Dendritic cell treated with granulocyte-macrophage colony-stimulating factor and Interleukin-4, amounts not matched to agents 40 ng/mL and 50 ng/mL, for 4 days (primary cell): Measurements from ENCODE around the gene PCNT.

ENCODE experiments used
- H3K27ac Mint-ChIP-seq: one replicate; pipeline ENCODE4 v1.8.0; 2022; ENCODE audit warnings: mild to moderate bottlenecking, mixed read lengths
- H3K27me3 Mint-ChIP-seq: one replicate; pipeline ENCODE4 v1.8.0; 2022; ENCODE audit warnings: mild to moderate bottlenecking, mixed read lengths
- H3K36me3 Mint-ChIP-seq: one replicate; pipeline ENCODE4 v1.8.0; 2022; ENCODE audit warnings: low read depth, mixed read lengths
- H3K4me1 Mint-ChIP-seq: one replicate; pipeline ENCODE4 v1.8.0; 2022; ENCODE audit warnings: low read depth, mixed read lengths
- H3K4me3 Mint-ChIP-seq: one replicate; pipeline ENCODE4 v1.8.0; 2022; ENCODE audit warnings: mild to moderate bottlenecking, moderate library complexity, mixed read lengths
- H3K9me3 Mint-ChIP-seq: one replicate; pipeline ENCODE4 v1.8.0; 2022; ENCODE audit warnings: mixed read lengths
- intact Hi-C: fragments of 100-400 bp; cut with micrococcal nuclease; formaldehyde crosslinking; loops from one replicate; pipeline ENCODE4 v1.15.0; 2022

The PCNT gene

DNA sequence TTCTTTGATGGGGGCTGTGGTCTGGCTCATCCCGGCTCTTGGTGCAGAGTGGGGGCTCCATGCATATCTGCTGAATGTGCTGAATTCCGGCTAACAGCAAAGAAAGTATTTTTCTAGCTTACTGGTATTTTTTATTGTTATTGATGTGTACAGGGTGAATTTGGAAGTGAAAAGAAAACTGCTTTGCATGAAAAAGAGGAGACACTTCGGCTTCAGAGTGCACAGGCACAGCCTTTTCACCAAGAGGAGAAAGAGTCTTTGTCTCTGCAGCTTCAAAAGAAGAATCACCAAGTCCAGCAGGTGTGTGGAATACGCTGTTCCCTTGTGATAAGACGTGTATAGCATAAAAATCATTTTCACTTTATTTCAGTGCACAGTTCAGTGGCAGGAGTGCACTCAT is 57.6 kb downstream of the PCNT start:
- peaks cover 48% of the 10 kb centered on the region for H3K9me3 Mint-ChIP-seq
- H3K4me3 Mint-ChIP-seq = no peak overlapping the region
- no peaks in the 10 kb centered on the region for H3K4me1 Mint-ChIP-seq
- peaks cover 92% of the 10 kb centered on the region for H3K36me3 Mint-ChIP-seq
- no peak overlapping the region for H3K27ac Mint-ChIP-seq
- no peaks in the 10 kb centered on the region for H3K27me3 Mint-ChIP-seq
- intact Hi-C loops = no loop called here

DNA sequence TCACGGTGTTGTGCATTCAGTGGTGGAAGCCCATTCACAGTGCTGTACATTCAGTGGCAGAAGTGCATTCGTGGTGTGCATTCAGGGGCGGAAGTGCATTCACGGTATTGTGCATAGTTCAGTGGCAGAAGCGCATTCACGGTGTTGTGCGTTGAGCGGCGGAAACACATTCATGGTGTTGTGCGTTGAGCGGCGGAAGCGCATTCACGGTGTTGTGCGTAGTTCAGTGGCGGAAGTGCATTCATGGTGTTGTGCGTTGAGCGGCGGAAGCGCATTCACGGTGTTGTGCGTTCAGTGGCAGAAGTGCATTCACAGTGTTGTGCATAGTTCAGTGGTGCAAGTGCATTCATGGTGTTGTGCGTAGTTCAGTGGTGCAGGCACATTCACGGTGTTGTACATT is 60.6 kb downstream of the PCNT start:
- Mint-ChIP-seq H3K4me3 (no peak overlapping the region), H3K4me1 (no peaks in the 10 kb centered on the region), H3K27ac (no peak overlapping the region), H3K9me3 (peaks cover 42% of the 10 kb centered on the region), H3K27me3 (no peaks in the 10 kb centered on the region), H3K36me3 (peaks cover 93% of the 10 kb centered on the region)
- intact Hi-C loops = no loop called here

DNA sequence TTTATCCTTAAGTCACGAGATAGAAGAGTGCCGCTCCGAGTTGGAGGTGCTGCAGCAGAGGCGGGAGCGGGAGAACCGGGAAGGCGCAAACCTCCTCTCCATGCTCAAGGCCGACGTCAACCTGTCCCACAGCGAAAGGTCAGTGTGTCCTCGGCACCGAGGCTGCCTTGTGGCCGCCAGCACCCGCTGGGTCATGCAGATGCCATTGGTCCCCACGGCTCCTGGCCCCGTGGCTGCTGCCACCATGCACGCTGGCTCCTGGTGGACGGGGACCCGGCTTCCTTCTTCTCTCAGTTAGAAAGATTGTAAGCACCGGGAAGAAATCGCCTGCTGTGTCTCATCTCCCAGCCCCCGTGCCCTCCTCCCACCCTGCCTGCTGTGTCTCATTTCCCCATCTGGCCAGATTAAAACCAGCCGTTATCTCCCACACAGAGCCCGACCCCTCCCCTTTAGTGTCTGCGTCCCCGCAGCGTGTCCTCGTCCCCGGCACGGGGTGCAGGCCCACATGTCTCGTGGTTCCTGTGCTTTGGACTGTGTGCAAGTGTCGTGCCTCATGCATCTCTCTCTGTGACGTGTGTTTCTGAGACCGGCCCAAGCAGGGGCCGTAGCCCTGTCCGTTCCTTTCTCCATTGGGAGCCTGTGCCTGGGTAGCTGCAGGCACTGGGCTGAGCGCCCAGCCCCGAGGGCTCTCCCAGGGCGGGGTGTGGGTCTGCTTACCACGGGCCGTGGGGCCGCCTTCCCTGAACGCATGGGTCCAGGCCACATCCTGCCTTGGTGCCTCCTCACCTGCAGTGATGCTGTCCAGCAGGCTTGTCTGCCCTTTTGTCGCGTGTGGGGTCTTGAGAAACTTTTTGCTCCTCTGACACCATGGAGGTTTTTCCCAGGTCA is 62.1 kb downstream of the PCNT start:
- Mint-ChIP-seq H3K4me3 (no peak overlapping the region), H3K27ac (no peak overlapping the region), H3K9me3 (peaks cover 36% of the 10 kb centered on the region), H3K4me1 (no peaks in the 10 kb centered on the region), H3K36me3 (peaks cover 100% of the 10 kb centered on the region), H3K27me3 (no peaks in the 10 kb centered on the region)
- intact Hi-C loops = no loop called here

DNA sequence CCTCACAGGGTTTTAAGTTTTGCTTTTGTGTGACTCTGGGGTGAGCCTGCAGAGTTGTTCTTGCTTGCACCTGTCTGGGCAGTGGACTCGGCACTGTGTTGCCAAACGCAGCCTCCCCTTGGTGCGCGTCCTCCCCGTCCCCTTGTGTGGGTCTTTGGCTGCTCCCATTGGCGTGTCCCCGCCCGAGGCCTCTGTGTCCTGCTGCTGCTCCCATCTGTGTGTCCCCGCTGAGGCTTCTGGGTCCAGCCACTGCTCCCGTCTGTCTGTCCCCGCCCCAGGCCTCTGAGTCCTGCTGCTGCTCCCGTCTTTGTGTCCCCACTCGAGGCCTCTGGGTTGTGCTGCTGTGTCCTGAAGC is 62.8 kb downstream of the PCNT start:
- peaks cover 30% of the 10 kb centered on the region for H3K9me3 Mint-ChIP-seq
- no peaks in the 10 kb centered on the region for H3K27me3 Mint-ChIP-seq
- H3K36me3 Mint-ChIP-seq = peaks cover 100% of the 10 kb centered on the region
- intact Hi-C loops = no loop called here
- H3K27ac Mint-ChIP-seq = no peak overlapping the region
- no peaks in the 10 kb centered on the region for H3K4me1 Mint-ChIP-seq
- no peak overlapping the region for H3K4me3 Mint-ChIP-seq

DNA sequence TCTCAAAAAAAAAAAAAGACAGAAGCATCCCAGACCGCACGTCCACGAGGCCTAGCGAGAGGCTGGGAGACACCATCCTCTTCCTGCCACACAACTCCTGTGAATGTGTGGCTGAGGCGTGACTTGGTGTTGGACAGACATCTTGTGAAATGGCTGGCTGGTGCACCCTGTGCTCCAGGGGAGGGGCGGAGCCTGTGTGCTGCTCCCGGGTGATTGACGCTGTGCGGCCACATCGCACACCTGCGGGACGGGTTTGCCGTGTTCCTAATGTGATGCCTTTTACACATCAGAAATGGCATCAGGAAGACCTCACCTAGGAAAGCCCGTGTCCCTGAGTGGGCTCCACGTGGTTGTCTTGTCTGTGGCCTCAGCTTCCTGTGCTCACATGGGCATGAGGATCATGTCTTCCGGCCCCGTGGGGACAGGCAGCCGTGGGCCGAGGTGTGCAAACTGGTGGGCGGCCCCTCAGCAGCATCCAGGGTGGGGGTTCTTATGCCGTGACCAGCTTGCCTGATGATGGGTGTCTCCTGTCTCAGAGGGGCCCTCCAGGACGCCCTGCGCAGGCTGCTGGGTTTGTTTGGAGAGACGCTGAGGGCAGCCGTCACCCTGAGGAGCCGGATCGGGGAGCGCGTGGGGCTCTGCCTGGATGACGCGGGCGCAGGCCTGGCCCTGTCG is 64.4 kb downstream of the PCNT start:
- H3K27ac Mint-ChIP-seq = no peak overlapping the region
- H3K27me3 Mint-ChIP-seq = no peaks in the 10 kb centered on the region
- H3K36me3 Mint-ChIP-seq = peaks cover 100% of the 10 kb centered on the region

DNA sequence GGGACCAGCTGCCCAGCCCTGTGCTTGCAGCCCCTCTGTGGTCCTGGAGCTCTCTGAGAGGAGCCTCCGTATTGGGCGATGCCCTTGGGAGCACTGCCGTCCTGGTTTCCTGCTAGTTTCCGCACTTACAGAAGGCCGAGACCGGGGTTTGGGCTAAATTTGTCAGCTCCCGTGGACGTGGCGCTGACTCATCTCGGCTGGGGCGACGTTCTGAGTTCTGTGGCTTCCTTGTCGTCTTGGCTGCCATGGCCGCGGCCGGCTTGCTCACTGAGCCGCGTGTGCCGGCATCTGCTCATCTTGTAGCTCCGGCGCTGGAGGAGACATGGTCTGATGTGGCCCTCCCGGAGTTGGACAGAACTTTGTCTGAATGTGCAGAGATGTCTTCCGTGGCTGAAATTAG is 64.9 kb downstream of the PCNT start:
- no peak overlapping the region for H3K27ac Mint-ChIP-seq
- H3K9me3 Mint-ChIP-seq = peaks cover 8% of the 10 kb centered on the region
- no peaks in the 10 kb centered on the region for H3K4me1 Mint-ChIP-seq
- H3K27me3 Mint-ChIP-seq = no peaks in the 10 kb centered on the region
- H3K4me3 Mint-ChIP-seq = no peak overlapping the region
- peaks cover 100% of the 10 kb centered on the region for H3K36me3 Mint-ChIP-seq
- intact Hi-C loops = no loop called here

More for the DNA sequence above, 64.4 kb downstream of the PCNT start:
- intact Hi-C loops = no loop called here
- Mint-ChIP-seq H3K9me3 (peaks cover 14% of the 10 kb centered on the region), H3K4me3 (no peak overlapping the region), H3K4me1 (no peaks in the 10 kb centered on the region)

DNA sequence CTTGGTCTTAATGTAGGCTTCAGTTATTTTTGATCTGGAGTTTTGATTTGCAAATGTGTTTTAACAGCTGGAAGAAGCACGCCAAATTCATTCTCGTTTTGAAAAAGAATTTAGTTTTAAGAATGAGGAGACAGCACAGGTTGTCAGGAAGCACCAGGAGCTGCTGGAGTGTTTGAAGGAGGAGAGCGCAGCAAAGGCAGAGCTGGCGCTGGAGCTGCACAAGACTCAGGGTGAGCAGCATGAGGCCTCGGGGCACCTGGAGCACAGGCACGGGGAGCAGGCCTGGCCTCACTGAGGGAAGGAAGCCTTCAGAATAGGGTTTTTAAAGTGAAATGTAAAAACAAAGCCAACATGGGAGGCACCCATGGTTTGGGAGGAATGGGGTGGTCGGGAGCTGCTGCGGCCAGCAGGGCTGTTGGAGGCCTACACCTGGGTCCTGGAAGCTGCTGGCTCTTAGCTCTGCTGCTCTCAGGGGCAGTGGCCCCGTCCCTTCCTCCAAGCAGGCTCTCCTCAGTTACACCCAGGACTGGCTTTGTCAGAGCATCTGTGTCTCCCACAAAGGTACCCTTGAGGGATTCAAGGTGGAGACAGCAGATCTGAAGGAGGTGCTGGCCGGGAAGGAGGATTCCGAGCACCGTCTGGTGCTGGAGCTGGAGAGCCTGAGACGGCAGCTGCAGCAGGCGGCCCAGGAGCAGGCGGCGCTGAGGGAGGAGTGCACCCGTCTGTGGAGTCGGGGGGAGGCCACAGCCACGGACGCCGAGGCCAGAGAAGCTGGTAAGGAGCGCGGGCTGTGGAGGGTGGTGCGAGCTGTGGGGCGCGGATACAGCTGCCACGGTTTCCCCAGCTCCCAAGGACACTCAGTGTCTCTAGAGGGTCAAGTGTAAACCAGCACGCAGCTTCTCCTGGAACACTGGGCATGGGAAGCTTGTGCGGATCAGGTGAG is 66.9 kb downstream of the PCNT start:
- no peaks in the 10 kb centered on the region for H3K27me3 Mint-ChIP-seq

DNA sequence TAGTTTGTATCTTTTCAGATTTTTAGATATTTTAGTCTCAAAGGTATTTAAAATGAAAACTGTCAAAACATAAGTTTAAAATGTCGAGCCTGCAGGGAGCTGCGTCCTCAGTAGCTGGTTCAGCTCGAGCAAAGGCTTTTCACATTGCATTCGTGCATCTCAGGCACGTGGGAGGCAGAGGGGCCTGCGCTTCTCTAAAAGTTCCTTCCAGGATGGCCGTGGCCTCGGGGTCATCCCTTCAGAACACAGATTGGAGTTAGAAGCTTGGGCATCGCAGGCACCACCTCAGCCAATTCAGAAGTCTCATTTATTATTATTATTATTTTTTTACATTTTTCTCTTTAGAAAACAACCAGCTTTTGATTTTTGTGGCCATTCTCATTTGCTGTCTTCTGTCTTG is 67.8 kb downstream of the PCNT start:
- Mint-ChIP-seq H3K27me3 (no peaks in the 10 kb centered on the region), H3K9me3 (no peaks in the 10 kb centered on the region), H3K4me1 (no peaks in the 10 kb centered on the region), H3K4me3 (no peak overlapping the region), H3K36me3 (peaks cover 91% of the 10 kb centered on the region), H3K27ac (no peak overlapping the region)
- intact Hi-C loops = no loop called here

More for the DNA sequence above, 66.9 kb downstream of the PCNT start:
- H3K4me1 Mint-ChIP-seq = no peaks in the 10 kb centered on the region
- H3K36me3 Mint-ChIP-seq = peaks cover 91% of the 10 kb centered on the region
- H3K9me3 Mint-ChIP-seq = no peaks in the 10 kb centered on the region
- H3K27ac Mint-ChIP-seq = no peak overlapping the region
- intact Hi-C loops = no loop called here
- no peak overlapping the region for H3K4me3 Mint-ChIP-seq

DNA sequence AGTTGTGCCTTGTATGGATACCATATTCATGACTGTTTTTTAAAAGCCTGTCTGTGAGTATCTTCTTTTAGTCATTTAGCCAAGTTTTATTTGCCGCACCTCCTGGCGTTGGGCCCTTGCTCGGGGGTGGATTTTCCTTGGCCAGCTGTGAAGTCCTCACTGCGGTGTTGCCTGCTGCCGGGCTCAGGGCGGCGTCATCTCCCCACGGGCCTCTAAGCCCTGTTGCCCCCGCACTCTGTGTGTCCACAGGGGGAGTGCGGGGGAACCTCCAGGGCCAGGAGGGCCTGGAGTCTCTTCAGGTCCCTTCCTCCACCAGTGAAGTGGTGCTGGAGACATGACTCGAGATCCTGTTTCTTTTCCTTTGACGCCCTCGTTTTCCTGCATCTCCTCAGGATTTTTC is 69.0 kb downstream of the PCNT start:
- no peaks in the 10 kb centered on the region for H3K4me1 Mint-ChIP-seq
- peaks cover 91% of the 10 kb centered on the region for H3K36me3 Mint-ChIP-seq
- no peak overlapping the region for H3K4me3 Mint-ChIP-seq
- intact Hi-C loops = no loop called here
- H3K9me3 Mint-ChIP-seq = no peaks in the 10 kb centered on the region
- no peaks in the 10 kb centered on the region for H3K27me3 Mint-ChIP-seq
- no peak overlapping the region for H3K27ac Mint-ChIP-seq

DNA sequence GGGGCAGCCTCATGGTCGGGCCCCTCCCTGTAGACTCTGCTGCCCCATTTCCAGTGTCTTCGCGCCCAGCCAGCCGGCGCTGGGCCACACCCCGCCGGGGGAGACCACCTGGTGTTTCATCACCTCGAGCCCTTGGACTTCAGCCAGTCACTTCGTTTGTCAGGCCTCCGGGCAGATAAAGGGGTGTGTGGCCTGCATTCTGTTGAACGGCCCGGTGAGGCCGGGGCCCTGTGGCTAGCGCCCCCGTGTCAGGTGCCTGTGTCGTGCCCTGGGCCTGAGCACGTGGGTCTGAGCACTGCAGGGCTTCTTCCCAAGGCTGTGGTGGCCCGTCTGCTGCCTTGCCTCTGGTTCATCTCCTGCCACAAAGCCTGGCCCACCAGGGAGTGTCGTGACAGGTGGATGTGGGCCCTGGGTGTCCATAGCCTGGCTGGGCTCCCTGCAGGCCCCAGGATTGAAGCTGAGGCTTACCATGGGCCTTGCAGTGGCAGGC is 69.5 kb downstream of the PCNT start:
- intact Hi-C loops = no loop called here
- no peaks in the 10 kb centered on the region for H3K27me3 Mint-ChIP-seq
- H3K27ac Mint-ChIP-seq = peak overlapping the region; percentile 18

DNA sequence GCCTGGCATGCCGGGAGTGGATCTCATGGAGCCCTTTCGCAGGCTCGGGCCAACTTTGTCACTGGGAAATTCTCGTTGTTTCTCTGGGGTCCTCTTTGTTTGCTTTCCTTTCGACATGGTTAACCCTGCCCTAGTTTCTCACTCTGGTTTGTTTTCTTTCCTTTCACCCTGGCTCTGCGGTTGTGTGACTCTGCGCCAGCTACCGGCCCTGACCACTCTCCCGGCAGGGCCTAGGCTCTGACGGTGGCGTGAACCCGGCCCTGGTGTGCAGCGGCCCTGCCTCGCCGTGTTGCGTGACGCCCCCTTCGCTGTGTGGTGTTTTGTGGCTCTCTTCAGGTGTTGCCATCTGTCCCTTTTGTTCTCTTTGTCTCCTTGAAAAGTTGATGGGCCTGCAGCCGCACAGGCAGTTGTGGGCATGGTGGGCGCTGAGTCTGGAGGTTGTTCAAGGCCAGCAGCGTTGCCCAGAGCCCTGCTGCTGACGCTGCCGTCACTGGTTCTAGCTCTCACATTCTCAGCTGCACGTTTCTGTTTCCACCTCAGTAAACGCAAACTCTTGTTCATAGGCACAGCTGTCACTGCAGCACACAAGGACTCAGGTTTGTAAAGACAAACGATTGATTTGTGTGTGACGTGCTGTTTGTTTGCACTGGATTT is 70.1 kb downstream of the PCNT start:
- H3K4me1 Mint-ChIP-seq = no peaks in the 10 kb centered on the region

More for the DNA sequence above, 69.5 kb downstream of the PCNT start:
- Mint-ChIP-seq H3K9me3 (no peaks in the 10 kb centered on the region), H3K4me3 (no peak overlapping the region), H3K4me1 (no peaks in the 10 kb centered on the region), H3K36me3 (peaks cover 91% of the 10 kb centered on the region)

DNA sequence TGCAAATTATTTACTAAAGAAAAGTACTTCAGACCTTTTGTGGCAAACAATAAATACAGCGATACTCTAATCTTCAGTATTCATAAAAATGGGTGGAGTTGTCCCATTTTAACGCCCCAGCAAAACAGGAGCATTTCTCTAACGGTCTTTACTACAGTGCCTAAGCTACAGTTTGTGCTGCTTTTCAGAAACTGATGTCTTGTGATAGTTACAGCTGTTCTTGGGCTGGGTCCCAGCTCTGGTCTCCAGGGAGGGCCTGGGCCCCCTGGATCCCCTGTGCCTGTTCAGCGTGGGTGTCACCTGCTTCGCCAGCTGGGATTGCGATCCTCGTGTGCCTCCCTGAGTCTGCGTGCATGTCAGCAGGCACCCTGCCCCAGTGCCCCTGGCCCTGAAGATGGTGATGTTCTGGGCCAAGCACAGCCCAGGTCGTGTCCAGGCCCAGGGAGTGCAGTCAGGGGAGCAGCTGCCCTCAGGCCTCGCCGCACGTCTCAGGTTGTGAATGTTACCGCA is 70.7 kb downstream of the PCNT start:
- intact Hi-C loops = no loop called here
- Mint-ChIP-seq H3K4me3 (no peak overlapping the region), H3K9me3 (no peaks in the 10 kb centered on the region), H3K27ac (no peak overlapping the region), H3K36me3 (peaks cover 91% of the 10 kb centered on the region), H3K4me1 (no peaks in the 10 kb centered on the region), H3K27me3 (no peaks in the 10 kb centered on the region)

More for the DNA sequence above, 70.1 kb downstream of the PCNT start:
- Mint-ChIP-seq H3K27me3 (no peaks in the 10 kb centered on the region), H3K4me3 (no peak overlapping the region), H3K9me3 (no peaks in the 10 kb centered on the region), H3K36me3 (peaks cover 91% of the 10 kb centered on the region), H3K27ac (no peak overlapping the region)
- intact Hi-C loops = no loop called here

DNA sequence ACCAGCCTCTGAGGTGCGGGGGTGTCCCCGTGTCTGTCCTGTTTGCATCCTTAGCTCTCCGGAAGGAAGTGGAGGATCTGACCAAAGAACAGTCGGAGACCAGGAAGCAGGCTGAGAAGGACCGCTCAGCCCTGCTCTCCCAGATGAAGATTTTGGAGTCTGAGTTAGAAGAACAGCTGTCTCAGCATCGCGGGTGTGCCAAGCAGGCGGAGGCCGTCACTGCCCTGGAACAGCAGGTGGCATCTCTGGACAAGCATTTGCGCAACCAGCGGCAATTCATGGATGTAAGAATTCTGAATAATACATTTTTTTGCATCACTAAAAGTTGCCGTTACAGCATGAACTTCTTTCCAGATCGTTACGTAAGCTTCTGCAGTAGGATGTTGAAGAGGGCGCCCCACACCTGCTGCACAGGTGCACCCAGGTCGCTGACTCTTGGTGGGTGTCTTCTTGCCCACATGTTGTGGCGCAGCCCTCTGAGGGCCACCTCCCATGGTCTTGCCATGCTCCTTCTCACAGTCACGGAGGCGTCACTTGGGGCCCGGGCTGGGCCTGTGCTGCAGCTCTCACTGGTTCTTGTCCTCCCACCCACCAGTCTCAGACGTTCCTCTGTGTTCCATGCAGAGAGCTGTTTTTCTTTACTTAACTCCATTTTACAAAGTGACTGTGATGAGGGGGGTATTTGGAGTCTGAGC is 73.4 kb downstream of the PCNT start:
- H3K9me3 Mint-ChIP-seq = no peaks in the 10 kb centered on the region
- H3K4me1 Mint-ChIP-seq = no peaks in the 10 kb centered on the region
- intact Hi-C loops = no loop called here
- H3K27ac Mint-ChIP-seq = no peak overlapping the region
- peaks cover 91% of the 10 kb centered on the region for H3K36me3 Mint-ChIP-seq
- H3K27me3 Mint-ChIP-seq = no peaks in the 10 kb centered on the region
- no peak overlapping the region for H3K4me3 Mint-ChIP-seq
